Measurements from ENCODE around the gene ERMP1.

ERMP1 gene

GRCh38 chr9:5863092-5863746 is 30.3 kb upstream of the ERMP1 start:
- H3K27ac ChIP-seq (ENCODE audit: low read length), result no peak overlapping the region
- no peaks in the 10 kb centered on the region for H3K79me2 ChIP-seq (ENCODE audit: low read length)
- no peaks in the 10 kb centered on the region for H3K9me3 ChIP-seq (ENCODE audit: insufficient read depth, low read length)
- no peaks in the 10 kb centered on the region for H4K20me1 ChIP-seq (ENCODE audit: insufficient read depth, low read length)
- no peak overlapping the region for H3K4me3 ChIP-seq (ENCODE audit: low read length)
- no peak overlapping the region for H3K4me2 ChIP-seq (ENCODE audit: low read length)
- H3K9ac ChIP-seq (ENCODE audit: low read length), result no peak overlapping the region
- H2AFZ ChIP-seq (ENCODE audit: low read depth, low read length), result no peak overlapping the region
- H3K4me1 ChIP-seq (ENCODE audit: low read length), result peaks cover 3% of the 10 kb centered on the region
- no peaks in the 10 kb centered on the region for H3K36me3 ChIP-seq (replicated peaks; ENCODE audit: low read depth, low read length)
- no peaks in the 10 kb centered on the region for H3K27me3 ChIP-seq (ENCODE audit: low read depth, low read length)
- no peak for TF ChIP-seq EZH2phosphoT487 (IDR thresholded peaks at IDR 0.05; ENCODE audit: low read depth)
- TF ChIP-seq, protein P1, sequence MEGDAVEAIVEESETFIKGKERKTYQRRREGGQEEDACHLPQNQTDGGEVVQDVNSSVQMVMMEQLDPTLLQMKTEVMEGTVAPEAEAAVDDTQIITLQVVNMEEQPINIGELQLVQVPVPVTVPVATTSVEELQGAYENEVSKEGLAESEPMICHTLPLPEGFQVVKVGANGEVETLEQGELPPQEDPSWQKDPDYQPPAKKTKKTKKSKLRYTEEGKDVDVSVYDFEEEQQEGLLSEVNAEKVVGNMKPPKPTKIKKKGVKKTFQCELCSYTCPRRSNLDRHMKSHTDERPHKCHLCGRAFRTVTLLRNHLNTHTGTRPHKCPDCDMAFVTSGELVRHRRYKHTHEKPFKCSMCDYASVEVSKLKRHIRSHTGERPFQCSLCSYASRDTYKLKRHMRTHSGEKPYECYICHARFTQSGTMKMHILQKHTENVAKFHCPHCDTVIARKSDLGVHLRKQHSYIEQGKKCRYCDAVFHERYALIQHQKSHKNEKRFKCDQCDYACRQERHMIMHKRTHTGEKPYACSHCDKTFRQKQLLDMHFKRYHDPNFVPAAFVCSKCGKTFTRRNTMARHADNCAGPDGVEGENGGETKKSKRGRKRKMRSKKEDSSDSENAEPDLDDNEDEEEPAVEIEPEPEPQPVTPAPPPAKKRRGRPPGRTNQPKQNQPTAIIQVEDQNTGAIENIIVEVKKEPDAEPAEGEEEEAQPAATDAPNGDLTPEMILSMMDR (IDR thresholded peaks at IDR 0.05; ENCODE audit: low read depth, low read length), result no peak

GRCh38 chr9:5858833-5859232 is 25.9 kb upstream of the ERMP1 start:
- no peaks in the 10 kb centered on the region for H3K36me3 ChIP-seq (replicated peaks; ENCODE audit: low read depth, low read length)

GRCh38 chr9:5857928-5858327 is 25.0 kb upstream of the ERMP1 start:
- no peaks in the 10 kb centered on the region for H3K79me2 ChIP-seq (ENCODE audit: low read length)
- H3K4me2 ChIP-seq (ENCODE audit: low read length), result no peak overlapping the region
- H3K27me3 ChIP-seq (ENCODE audit: low read depth, low read length), result no peaks in the 10 kb centered on the region
- H3K27ac ChIP-seq (ENCODE audit: low read length), result no peak overlapping the region
- TF ChIP-seq, protein P1 (IDR thresholded peaks at IDR 0.05; ENCODE audit: low read depth, low read length), result no peak
- TF ChIP-seq EZH2phosphoT487 (IDR thresholded peaks at IDR 0.05; ENCODE audit: low read depth), result no peak
- no peak overlapping the region for H3K4me3 ChIP-seq (ENCODE audit: low read length)
- H3K4me1 ChIP-seq (ENCODE audit: low read length), result peaks cover 20% of the 10 kb centered on the region
- H2AFZ ChIP-seq (ENCODE audit: low read depth, low read length), result no peak overlapping the region
- no peaks in the 10 kb centered on the region for H3K36me3 ChIP-seq (replicated peaks; ENCODE audit: low read depth, low read length)
- no peaks in the 10 kb centered on the region for H3K9me3 ChIP-seq (ENCODE audit: insufficient read depth, low read length)
- H4K20me1 ChIP-seq (ENCODE audit: insufficient read depth, low read length), result no peaks in the 10 kb centered on the region
- H3K9ac ChIP-seq (ENCODE audit: low read length), result no peak overlapping the region

More at GRCh38 chr9:5858833-5859232, 25.9 kb upstream of the ERMP1 start:
- Histone ChIP-seq H3K9ac (ENCODE audit: low read length) (no peak overlapping the region), H3K4me2 (ENCODE audit: low read length) (no peak overlapping the region), H4K20me1 (ENCODE audit: insufficient read depth, low read length) (no peaks in the 10 kb centered on the region), H3K27ac (ENCODE audit: low read length) (no peak overlapping the region), H3K4me1 (ENCODE audit: low read length) (peaks cover 11% of the 10 kb centered on the region), H2AFZ (ENCODE audit: low read depth, low read length) (no peak overlapping the region), H3K4me3 (ENCODE audit: low read length) (no peak overlapping the region), H3K27me3 (ENCODE audit: low read depth, low read length) (no peaks in the 10 kb centered on the region), H3K79me2 (ENCODE audit: low read length) (no peaks in the 10 kb centered on the region), H3K9me3 (ENCODE audit: insufficient read depth, low read length) (no peaks in the 10 kb centered on the region)
- TF ChIP-seq, protein P1 (IDR thresholded peaks at IDR 0.05; ENCODE audit: low read depth, low read length), result no peak
- TF ChIP-seq EZH2phosphoT487 (IDR thresholded peaks at IDR 0.05; ENCODE audit: low read depth), result no peak

GRCh38 chr9:5854063-5854790 is 21.3 kb upstream of the ERMP1 start:
- no peaks in the 10 kb centered on the region for H3K36me3 ChIP-seq (replicated peaks; ENCODE audit: low read depth, low read length)
- no peak overlapping the region for H3K9ac ChIP-seq (ENCODE audit: low read length)

More at GRCh38 chr9:5854063-5854790, 21.3 kb upstream of the ERMP1 start:
- peaks cover 46% of the 10 kb centered on the region for H3K4me1 ChIP-seq (ENCODE audit: low read length)
- H3K9me3 ChIP-seq (ENCODE audit: insufficient read depth, low read length), result no peaks in the 10 kb centered on the region
- no peak overlapping the region for H3K27ac ChIP-seq (ENCODE audit: low read length)
- H3K4me2 ChIP-seq (ENCODE audit: low read length), result no peak overlapping the region; the same call in 1 of the 2 replicates
- TF ChIP-seq, protein P1 (IDR thresholded peaks at IDR 0.05; ENCODE audit: low read depth, low read length), result no peak
- TF ChIP-seq EZH2phosphoT487 (IDR thresholded peaks at IDR 0.05; ENCODE audit: low read depth), result no peak
- H3K79me2 ChIP-seq (ENCODE audit: low read length), result no peaks in the 10 kb centered on the region
- H4K20me1 ChIP-seq (ENCODE audit: insufficient read depth, low read length), result no peaks in the 10 kb centered on the region
- 0 out of 2 replicates have a peak overlapping the region, but pooled peaks have one; percentile 68 for H2AFZ ChIP-seq (ENCODE audit: low read depth, low read length)
- no peaks in the 10 kb centered on the region for H3K27me3 ChIP-seq (ENCODE audit: low read depth, low read length)
- H3K4me3 ChIP-seq (ENCODE audit: low read length), result no peak overlapping the region

All from OCI-LY3 (cell line).